ENCODE measurements around the gene CACNA2D3.
"Not testable (repeated sequence)": the region's sequence is repeated elsewhere in the genome, so short reads cannot be mapped to it uniquely, and the experiment has no call there.

Gene CACNA2D3

DNA sequence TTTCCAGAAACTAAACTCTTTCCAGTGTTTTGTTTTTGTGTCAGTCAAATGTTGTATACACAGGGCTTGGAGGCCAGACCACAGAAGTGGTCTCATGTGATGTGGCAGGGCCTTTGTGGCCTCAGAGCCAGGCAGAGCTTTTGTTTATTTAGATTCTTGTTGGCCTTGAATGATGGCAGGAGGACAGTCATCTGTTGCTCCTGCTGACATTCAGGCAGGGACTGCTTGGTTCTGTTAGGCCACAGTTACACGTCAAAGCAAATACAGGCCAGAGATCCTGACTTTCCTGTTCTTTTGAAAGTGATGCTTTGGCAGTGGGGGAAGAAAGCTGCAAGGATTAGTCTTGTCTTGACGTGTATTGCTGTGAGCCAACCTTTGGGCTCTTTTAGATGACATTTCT is 325.1 kb downstream of the CACNA2D3 start:
- no peak overlapping the region for H3K4me3 ChIP-seq (ENCODE audit: low read length)
- H3K36me3 ChIP-seq (ENCODE audit: control insufficient read depth, low read depth, low read length), result no peaks in the 10 kb centered on the region
- no peaks in the 10 kb centered on the region for H3K27me3 ChIP-seq (ENCODE audit: control insufficient read depth, insufficient read depth, low read length)
- no peaks in the 10 kb centered on the region for H3K9me3 ChIP-seq (ENCODE audit: control insufficient read depth, low read depth, low read length)
- H3K4me1 ChIP-seq (ENCODE audit: control insufficient read depth, low read depth, low read length), result no peaks in the 10 kb centered on the region
- no peak overlapping the region for H3K9ac ChIP-seq (ENCODE audit: low read length)
- H3K27ac ChIP-seq (ENCODE audit: low read length), result no peak overlapping the region

DNA sequence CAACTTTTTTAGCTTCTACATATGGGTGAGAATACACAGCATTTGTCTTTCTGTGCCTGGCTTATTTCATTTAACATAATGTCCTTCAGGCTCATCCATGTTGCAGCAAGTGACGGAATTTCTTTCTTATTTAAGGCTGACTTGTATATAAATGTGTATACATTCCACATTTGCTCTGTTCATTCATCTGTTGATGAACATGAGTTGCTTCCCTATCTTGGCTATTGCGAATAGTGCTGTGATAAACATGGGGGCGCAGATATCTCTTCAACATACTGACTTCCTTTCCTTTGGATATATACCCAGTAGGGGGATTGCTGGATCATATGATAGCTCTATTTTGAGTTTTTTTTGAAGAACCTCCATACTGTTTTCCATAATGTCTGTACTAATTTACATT is 332.5 kb downstream of the CACNA2D3 start:
- Histone ChIP-seq H3K27ac (ENCODE audit: low read length) (no peak overlapping the region), H3K9me3 (ENCODE audit: control insufficient read depth, low read depth, low read length) (no peaks in the 10 kb centered on the region), H3K9ac (ENCODE audit: low read length) (no peak overlapping the region), H3K4me1 (ENCODE audit: control insufficient read depth, low read depth, low read length) (no peaks in the 10 kb centered on the region), H3K36me3 (ENCODE audit: control insufficient read depth, low read depth, low read length) (no peaks in the 10 kb centered on the region), H3K4me3 (ENCODE audit: low read length) (no peak overlapping the region), H3K27me3 (ENCODE audit: control insufficient read depth, insufficient read depth, low read length) (no peaks in the 10 kb centered on the region)

DNA sequence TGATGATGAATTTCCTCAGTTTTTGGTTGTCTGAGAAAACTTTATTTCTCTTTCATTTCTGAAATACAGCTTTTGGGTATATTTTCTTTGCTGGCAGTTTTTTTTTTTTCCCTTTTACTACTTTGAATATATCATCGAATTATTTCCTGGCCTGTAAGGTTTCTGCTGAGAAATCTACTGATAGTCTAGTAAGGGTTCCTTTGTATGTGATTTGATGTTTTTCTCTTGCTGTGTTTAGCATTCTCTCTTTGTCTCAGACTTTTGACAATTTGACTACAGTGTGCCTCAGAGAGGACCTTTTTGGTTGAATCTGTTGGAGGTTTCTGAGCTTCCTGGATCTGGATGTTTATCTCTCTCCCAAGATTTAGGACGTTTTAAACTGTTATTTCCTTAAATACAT is 336.0 kb downstream of the CACNA2D3 start:
- Histone ChIP-seq H3K9ac (ENCODE audit: low read length) (no peak overlapping the region), H3K4me3 (ENCODE audit: low read length) (no peak overlapping the region), H3K4me1 (ENCODE audit: control insufficient read depth, low read depth, low read length) (no peaks in the 10 kb centered on the region), H3K36me3 (ENCODE audit: control insufficient read depth, low read depth, low read length) (no peaks in the 10 kb centered on the region), H3K9me3 (ENCODE audit: control insufficient read depth, low read depth, low read length) (no peaks in the 10 kb centered on the region), H3K27me3 (ENCODE audit: control insufficient read depth, insufficient read depth, low read length) (no peaks in the 10 kb centered on the region), H3K27ac (ENCODE audit: low read length) (no peak overlapping the region)

- H3K9me3 ChIP-seq (ENCODE audit: control insufficient read depth, low read depth, low read length), result peaks cover 11% of the 10 kb centered on the region
- H3K36me3 ChIP-seq (ENCODE audit: control insufficient read depth, low read depth, low read length); H3K4me1 ChIP-seq (ENCODE audit: control insufficient read depth, low read depth, low read length); H3K9ac ChIP-seq (ENCODE audit: low read length); H3K27ac ChIP-seq (ENCODE audit: low read length); H3K4me3 ChIP-seq (ENCODE audit: low read length); H3K27me3 ChIP-seq (ENCODE audit: control insufficient read depth, insufficient read depth, low read length): not testable (repeated sequence)
Observed at GRCh38 chr3:54464554-54464953, 342.2 kb downstream of the CACNA2D3 start.

DNA sequence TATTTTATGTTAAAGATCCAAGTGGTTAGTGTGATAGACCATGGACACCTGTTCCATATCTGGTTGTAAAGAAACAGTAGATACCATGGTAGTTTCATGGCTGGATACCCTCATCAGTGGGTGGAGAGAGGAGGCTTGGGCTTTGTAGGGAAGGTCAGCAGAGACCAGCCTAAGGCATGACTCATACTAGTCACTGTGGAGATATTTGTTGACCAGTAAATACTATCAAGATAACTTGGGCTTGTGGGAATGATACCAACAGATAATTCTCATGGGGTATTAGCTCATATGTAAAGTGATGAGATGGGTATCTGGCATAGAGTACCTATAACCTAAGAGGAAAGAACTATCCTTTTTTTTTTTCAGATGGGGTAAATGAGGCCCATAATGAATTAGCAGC is 354.5 kb downstream of the CACNA2D3 start:
- no peaks in the 10 kb centered on the region for H3K36me3 ChIP-seq (ENCODE audit: control insufficient read depth, low read depth, low read length)
- H3K4me1 ChIP-seq (ENCODE audit: control insufficient read depth, low read depth, low read length), result no peaks in the 10 kb centered on the region
- H3K4me3 ChIP-seq (ENCODE audit: low read length), result no peak overlapping the region
- H3K27me3 ChIP-seq (ENCODE audit: control insufficient read depth, insufficient read depth, low read length), result no peaks in the 10 kb centered on the region
- no peaks in the 10 kb centered on the region for H3K9me3 ChIP-seq (ENCODE audit: control insufficient read depth, low read depth, low read length)
- no peak overlapping the region for H3K9ac ChIP-seq (ENCODE audit: low read length)
- H3K27ac ChIP-seq (ENCODE audit: low read length), result no peak overlapping the region

- Histone ChIP-seq H3K4me1 (ENCODE audit: control insufficient read depth, low read depth, low read length) (no peaks in the 10 kb centered on the region), H3K36me3 (ENCODE audit: control insufficient read depth, low read depth, low read length) (no peaks in the 10 kb centered on the region), H3K9ac (ENCODE audit: low read length) (no peak overlapping the region), H3K4me3 (ENCODE audit: low read length) (no peak overlapping the region), H3K27ac (ENCODE audit: low read length) (no peak overlapping the region), H3K27me3 (ENCODE audit: control insufficient read depth, insufficient read depth, low read length) (no peaks in the 10 kb centered on the region), H3K9me3 (ENCODE audit: control insufficient read depth, low read depth, low read length) (no peaks in the 10 kb centered on the region)
Observed at GRCh38 chr3:54481606-54482365, 359.4 kb downstream of the CACNA2D3 start.

GRCh38 chr3:54484334-54484733 is 362.0 kb downstream of the CACNA2D3 start:
- H3K4me1 ChIP-seq (ENCODE audit: control insufficient read depth, low read depth, low read length), result no peaks in the 10 kb centered on the region
- no peak overlapping the region for H3K4me3 ChIP-seq (ENCODE audit: low read length)
- H3K9me3 ChIP-seq (ENCODE audit: control insufficient read depth, low read depth, low read length), result no peaks in the 10 kb centered on the region
- H3K27me3 ChIP-seq (ENCODE audit: control insufficient read depth, insufficient read depth, low read length), result no peaks in the 10 kb centered on the region
- no peaks in the 10 kb centered on the region for H3K36me3 ChIP-seq (ENCODE audit: control insufficient read depth, low read depth, low read length)
- H3K9ac ChIP-seq (ENCODE audit: low read length), result no peak overlapping the region
- H3K27ac ChIP-seq (ENCODE audit: low read length), result no peak overlapping the region

DNA sequence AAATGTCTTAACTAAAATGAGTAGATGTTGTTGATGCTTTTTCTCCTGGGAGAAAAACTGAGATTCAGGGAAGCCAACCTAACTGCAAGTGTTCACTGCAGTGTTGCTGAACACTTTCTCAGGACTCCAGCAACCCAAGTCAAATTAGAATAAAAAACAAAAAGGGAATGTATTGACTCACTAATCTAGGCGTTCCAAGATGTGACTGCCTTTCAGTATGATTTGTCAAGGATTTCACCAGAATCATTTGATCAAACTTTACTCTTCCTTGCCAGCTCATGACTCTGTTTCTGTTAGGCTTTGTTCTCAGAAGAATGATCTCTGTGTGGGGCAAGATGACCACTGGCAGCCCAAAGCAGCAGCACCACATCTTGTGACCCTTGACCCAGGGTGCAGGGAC is 364.0 kb downstream of the CACNA2D3 start:
- H3K4me3 ChIP-seq (ENCODE audit: low read length), result no peak overlapping the region
- no peaks in the 10 kb centered on the region for H3K9me3 ChIP-seq (ENCODE audit: control insufficient read depth, low read depth, low read length)
- H3K27ac ChIP-seq (ENCODE audit: low read length), result no peak overlapping the region
- H3K27me3 ChIP-seq (ENCODE audit: control insufficient read depth, insufficient read depth, low read length), result no peaks in the 10 kb centered on the region
- no peaks in the 10 kb centered on the region for H3K4me1 ChIP-seq (ENCODE audit: control insufficient read depth, low read depth, low read length)
- no peak overlapping the region for H3K9ac ChIP-seq (ENCODE audit: low read length)
- no peaks in the 10 kb centered on the region for H3K36me3 ChIP-seq (ENCODE audit: control insufficient read depth, low read depth, low read length)

DNA sequence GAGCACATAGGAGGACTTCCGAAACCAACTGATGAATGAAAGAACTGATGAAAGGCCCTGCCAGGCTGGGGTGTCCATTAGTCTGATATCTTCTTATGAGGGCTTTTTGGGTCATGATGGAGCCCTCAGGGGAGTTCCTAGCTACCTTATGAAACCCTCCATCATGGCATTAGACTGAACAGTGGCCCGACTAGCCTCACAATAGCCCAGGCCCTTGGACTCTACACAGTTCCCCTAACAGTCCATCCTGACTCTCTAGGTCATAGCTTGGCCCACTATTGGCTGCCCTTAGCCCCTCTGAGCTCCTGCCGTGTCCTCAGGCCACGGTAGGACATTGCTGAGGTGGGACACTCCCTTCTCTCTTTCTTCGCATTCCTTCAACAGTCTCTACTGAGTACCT is 365.9 kb downstream of the CACNA2D3 start:
- Histone ChIP-seq H3K9ac (ENCODE audit: low read length) (no peak overlapping the region), H3K4me3 (ENCODE audit: low read length) (no peak overlapping the region), H3K9me3 (ENCODE audit: control insufficient read depth, low read depth, low read length) (no peaks in the 10 kb centered on the region), H3K4me1 (ENCODE audit: control insufficient read depth, low read depth, low read length) (no peaks in the 10 kb centered on the region), H3K27me3 (ENCODE audit: control insufficient read depth, insufficient read depth, low read length) (no peaks in the 10 kb centered on the region), H3K36me3 (ENCODE audit: control insufficient read depth, low read depth, low read length) (no peaks in the 10 kb centered on the region), H3K27ac (ENCODE audit: low read length) (no peak overlapping the region)

DNA sequence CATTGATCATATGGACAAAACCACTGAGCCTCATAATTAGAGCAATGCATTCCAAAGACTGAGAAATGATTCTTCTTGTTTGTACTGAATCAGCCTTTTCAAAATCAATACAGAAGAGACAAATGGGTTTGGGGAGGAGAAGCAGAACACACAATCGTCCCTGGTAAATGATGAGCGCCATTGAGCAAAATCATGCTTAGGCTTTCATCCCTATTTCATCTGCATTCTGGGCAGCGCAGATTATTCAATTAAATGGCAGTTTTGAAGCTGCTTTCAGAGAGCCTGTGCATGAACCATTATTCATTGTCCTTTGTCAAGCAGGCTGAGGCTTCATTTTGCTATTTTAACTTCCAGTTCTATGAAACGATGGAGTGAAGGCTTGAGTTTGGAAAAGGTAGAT is 371.9 kb downstream of the CACNA2D3 start:
- Histone ChIP-seq H3K9ac (ENCODE audit: low read length) (no peak overlapping the region), H3K9me3 (ENCODE audit: control insufficient read depth, low read depth, low read length) (no peaks in the 10 kb centered on the region), H3K27me3 (ENCODE audit: control insufficient read depth, insufficient read depth, low read length) (no peaks in the 10 kb centered on the region), H3K4me3 (ENCODE audit: low read length) (no peak overlapping the region), H3K36me3 (ENCODE audit: control insufficient read depth, low read depth, low read length) (no peaks in the 10 kb centered on the region), H3K27ac (ENCODE audit: low read length) (no peak overlapping the region), H3K4me1 (ENCODE audit: control insufficient read depth, low read depth, low read length) (no peaks in the 10 kb centered on the region)

GRCh38 chr3:54506603-54507002 is 384.3 kb downstream of the CACNA2D3 start:
- Histone ChIP-seq H3K9ac (ENCODE audit: low read length) (no peak overlapping the region), H3K27me3 (ENCODE audit: control insufficient read depth, insufficient read depth, low read length) (no peaks in the 10 kb centered on the region), H3K9me3 (ENCODE audit: control insufficient read depth, low read depth, low read length) (no peaks in the 10 kb centered on the region), H3K4me3 (ENCODE audit: low read length) (no peak overlapping the region), H3K4me1 (ENCODE audit: control insufficient read depth, low read depth, low read length) (no peaks in the 10 kb centered on the region), H3K36me3 (ENCODE audit: control insufficient read depth, low read depth, low read length) (no peaks in the 10 kb centered on the region), H3K27ac (ENCODE audit: low read length) (no peak overlapping the region)

DNA sequence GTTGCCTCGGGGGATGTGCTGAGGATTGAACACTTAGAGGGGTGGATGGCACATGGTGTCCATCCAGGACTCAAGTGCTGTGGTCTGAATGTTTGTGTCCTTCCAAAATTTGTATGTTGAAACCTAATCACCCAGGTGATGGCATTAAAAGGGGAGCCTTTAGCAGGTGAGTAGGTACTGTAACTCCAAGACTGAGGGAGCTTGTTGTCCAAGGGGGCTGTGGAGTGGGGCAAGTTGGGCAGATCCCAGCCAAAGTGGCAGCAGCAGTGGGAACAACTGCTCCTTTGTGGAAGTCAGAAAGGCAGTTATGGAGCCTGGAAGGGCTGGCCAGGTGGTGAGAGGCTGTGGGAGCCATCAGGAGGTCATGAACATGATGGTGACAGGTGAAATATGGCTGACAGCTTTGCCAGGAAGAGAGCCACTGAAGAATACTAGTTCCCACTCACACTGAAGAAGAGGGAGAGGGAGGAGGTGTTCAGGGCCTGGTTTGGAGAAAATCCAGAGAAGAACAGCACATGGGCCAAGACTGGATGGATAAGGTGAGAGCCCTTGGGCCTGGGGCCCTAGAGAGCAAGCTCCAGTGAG is 385.6 kb downstream of the CACNA2D3 start:
- Histone ChIP-seq H3K36me3 (ENCODE audit: control insufficient read depth, low read depth, low read length) (no peaks in the 10 kb centered on the region), H3K9me3 (ENCODE audit: control insufficient read depth, low read depth, low read length) (no peaks in the 10 kb centered on the region), H3K27me3 (ENCODE audit: control insufficient read depth, insufficient read depth, low read length) (no peaks in the 10 kb centered on the region)

More for the DNA sequence above, 385.6 kb downstream of the CACNA2D3 start:
- Histone ChIP-seq H3K4me3 (ENCODE audit: low read length) (no peak overlapping the region), H3K4me1 (ENCODE audit: control insufficient read depth, low read depth, low read length) (no peaks in the 10 kb centered on the region), H3K9ac (ENCODE audit: low read length) (no peak overlapping the region), H3K27ac (ENCODE audit: low read length) (no peak overlapping the region)
